ENCODE measurements around the gene NSF.
"Not testable (repeated sequence)": the region's sequence is repeated elsewhere in the genome, so short reads cannot be mapped to it uniquely, and the experiment has no call there.

The NSF gene

DNA sequence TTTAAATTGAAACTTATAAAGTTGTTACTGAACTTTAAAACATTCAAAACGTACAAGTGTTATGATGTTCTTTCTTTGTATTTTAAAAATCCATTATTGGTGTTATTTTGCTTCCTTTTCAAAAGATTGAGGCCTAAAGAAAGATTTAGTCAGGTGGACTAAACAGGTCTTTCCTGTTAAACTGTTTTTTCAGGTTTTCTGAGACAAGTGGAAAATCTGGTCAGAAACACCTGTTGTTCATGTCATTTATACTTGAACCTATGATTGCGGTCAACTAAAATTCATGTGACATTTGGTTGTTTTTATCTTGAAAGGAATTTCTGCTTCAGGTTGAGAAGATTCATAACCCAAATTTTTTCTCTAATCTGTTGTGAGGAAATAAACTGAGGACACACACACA, 108.5 kb downstream of the NSF start:
- H3K27ac ChIP-seq (ENCODE audit: low read length); H3K9me3 ChIP-seq (ENCODE audit: control insufficient read depth, insufficient read depth, low read length); H3K27me3 ChIP-seq (ENCODE audit: control insufficient read depth, insufficient read depth, low read length); H3K4me3 ChIP-seq (ENCODE audit: low read length); DNase-seq (ENCODE audit: low read depth, low spot score); H3K4me1 ChIP-seq (ENCODE audit: control insufficient read depth, insufficient read depth, low read length); H3K36me3 ChIP-seq (ENCODE audit: control insufficient read depth, insufficient read depth, low read length): not testable (repeated sequence)
- no CpG with 5 or more reads among the region's 2 CpGs for WGBS (ENCODE audit: insufficient coverage, insufficient read length)

DNA sequence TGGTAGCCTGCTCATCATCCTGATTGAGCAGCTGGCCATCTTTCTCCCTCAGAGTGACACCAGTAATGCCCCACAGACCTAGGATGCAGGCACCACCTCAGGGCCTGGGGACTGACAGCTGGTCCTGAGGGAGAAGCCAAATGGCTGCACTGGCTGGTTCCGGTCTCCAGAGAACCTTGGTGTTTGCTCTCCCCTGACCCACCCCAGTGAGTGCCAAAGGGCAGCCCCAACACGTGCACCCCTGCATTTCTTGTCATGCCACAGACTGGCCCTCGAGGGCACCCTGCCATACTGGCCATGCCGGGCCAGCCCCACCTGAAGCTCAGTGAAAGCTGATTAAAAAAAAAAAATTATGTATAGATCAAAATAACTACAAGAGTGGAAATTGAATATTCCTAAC, 127.5 kb downstream of the NSF start:
- H3K4me1 ChIP-seq (ENCODE audit: control insufficient read depth, insufficient read depth, low read length), result no peaks in the 10 kb centered on the region
- H3K9me3 ChIP-seq (ENCODE audit: control insufficient read depth, insufficient read depth, low read length), result no peaks in the 10 kb centered on the region
- no peaks in the 10 kb centered on the region for H3K27me3 ChIP-seq (ENCODE audit: control insufficient read depth, insufficient read depth, low read length)
- DNase-seq (ENCODE audit: low read depth, low spot score), result no peak
- no peak overlapping the region for H3K4me3 ChIP-seq (ENCODE audit: low read length)
- no CpG with 5 or more reads among the region's 4 CpGs for WGBS (ENCODE audit: insufficient coverage, insufficient read length)
- H3K27ac ChIP-seq (ENCODE audit: low read length), result no peak overlapping the region
- H3K36me3 ChIP-seq (ENCODE audit: control insufficient read depth, insufficient read depth, low read length), result no peaks in the 10 kb centered on the region

- H3K27ac ChIP-seq (ENCODE audit: low read length), result no peak overlapping the region
These were observed 129.4 kb downstream of the NSF start for GRCh38 chr17:46719891-46720290.

DNA sequence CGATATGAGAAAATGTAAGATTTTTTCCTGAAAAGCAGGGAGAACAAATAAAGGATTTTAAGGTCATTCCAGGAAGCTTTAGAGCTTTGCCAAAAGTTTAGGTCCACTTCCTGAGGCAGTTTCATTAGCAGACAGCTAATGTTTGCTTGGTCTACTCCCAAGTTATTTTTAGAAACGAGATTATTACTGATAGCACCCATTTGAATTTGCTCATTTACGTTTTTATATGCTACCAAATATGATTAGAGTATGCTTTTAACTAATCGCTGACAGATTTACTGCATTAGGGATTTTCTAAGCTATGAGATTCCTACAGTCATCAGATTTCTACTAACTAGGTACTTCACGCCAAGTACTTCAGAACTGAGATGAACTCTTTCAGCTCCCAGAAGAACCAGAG, 129.9 kb downstream of the NSF start:
- H3K27me3 ChIP-seq (ENCODE audit: control insufficient read depth, insufficient read depth, low read length), result no peaks in the 10 kb centered on the region
- H3K4me3 ChIP-seq (ENCODE audit: low read length), result no peak overlapping the region
- H3K9me3 ChIP-seq (ENCODE audit: control insufficient read depth, insufficient read depth, low read length), result no peaks in the 10 kb centered on the region
- WGBS (ENCODE audit: insufficient coverage, insufficient read length), result no CpG with 5 or more reads among the region's 5 CpGs
- no peaks in the 10 kb centered on the region for H3K36me3 ChIP-seq (ENCODE audit: control insufficient read depth, insufficient read depth, low read length)
- H3K27ac ChIP-seq (ENCODE audit: low read length), result no peak overlapping the region
- no peaks in the 10 kb centered on the region for H3K4me1 ChIP-seq (ENCODE audit: control insufficient read depth, insufficient read depth, low read length)
- DNase-seq (ENCODE audit: low read depth, low spot score), result no peak

More at GRCh38 chr17:46719891-46720290, 129.4 kb downstream of the NSF start:
- no peaks in the 10 kb centered on the region for H3K27me3 ChIP-seq (ENCODE audit: control insufficient read depth, insufficient read depth, low read length)
- WGBS (ENCODE audit: insufficient coverage, insufficient read length), result no CpG with 5 or more reads among the region's 3 CpGs
- H3K36me3 ChIP-seq (ENCODE audit: control insufficient read depth, insufficient read depth, low read length), result no peaks in the 10 kb centered on the region
- no peaks in the 10 kb centered on the region for H3K4me1 ChIP-seq (ENCODE audit: control insufficient read depth, insufficient read depth, low read length)
- no peaks in the 10 kb centered on the region for H3K9me3 ChIP-seq (ENCODE audit: control insufficient read depth, insufficient read depth, low read length)
- DNase-seq (ENCODE audit: low read depth, low spot score), result no peak
- H3K4me3 ChIP-seq (ENCODE audit: low read length), result no peak overlapping the region

- WGBS (ENCODE audit: insufficient coverage, insufficient read length), result no CpG with 5 or more reads among the region's 7 CpGs
- Histone ChIP-seq H3K4me1 (ENCODE audit: control insufficient read depth, insufficient read depth, low read length) (no peaks in the 10 kb centered on the region), H3K4me3 (ENCODE audit: low read length) (no peak overlapping the region), H3K27me3 (ENCODE audit: control insufficient read depth, insufficient read depth, low read length) (no peaks in the 10 kb centered on the region), H3K9me3 (ENCODE audit: control insufficient read depth, insufficient read depth, low read length) (no peaks in the 10 kb centered on the region), H3K27ac (ENCODE audit: low read length) (no peak overlapping the region), H3K36me3 (ENCODE audit: control insufficient read depth, insufficient read depth, low read length) (no peaks in the 10 kb centered on the region)
- DNase-seq (ENCODE audit: low read depth, low spot score), result no peak
These were observed 132.3 kb downstream of the NSF start for GRCh38 chr17:46722662-46723285.

DNA sequence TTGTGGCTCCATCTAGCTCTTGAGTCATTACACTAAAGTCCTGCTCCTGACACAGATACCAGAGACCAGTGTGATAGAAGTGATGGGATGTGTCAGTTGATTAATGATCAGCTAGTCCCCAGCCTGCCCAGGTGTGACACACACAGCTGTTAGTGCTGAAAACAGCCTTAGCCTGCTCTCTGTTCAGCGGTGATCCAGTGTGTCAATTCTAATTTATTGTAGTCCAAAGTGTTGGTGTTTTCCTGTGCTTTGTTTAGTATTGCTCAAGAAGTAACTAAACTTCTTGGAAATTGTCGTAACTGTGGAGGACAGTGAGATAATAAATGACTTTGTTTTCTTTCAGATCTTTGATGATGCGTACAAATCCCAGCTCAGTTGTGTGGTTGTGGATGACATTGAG, 135.7 kb downstream of the NSF start:
- Histone ChIP-seq H3K36me3 (ENCODE audit: control insufficient read depth, insufficient read depth, low read length) (no peaks in the 10 kb centered on the region), H3K4me3 (ENCODE audit: low read length) (no peak overlapping the region), H3K27me3 (ENCODE audit: control insufficient read depth, insufficient read depth, low read length) (no peaks in the 10 kb centered on the region), H3K27ac (ENCODE audit: low read length) (no peak overlapping the region), H3K4me1 (ENCODE audit: control insufficient read depth, insufficient read depth, low read length) (no peaks in the 10 kb centered on the region), H3K9me3 (ENCODE audit: control insufficient read depth, insufficient read depth, low read length) (no peaks in the 10 kb centered on the region)
- no CpG with 5 or more reads among the region's 3 CpGs for WGBS (ENCODE audit: insufficient coverage, insufficient read length)
- no peak for DNase-seq (ENCODE audit: low read depth, low spot score)

DNA sequence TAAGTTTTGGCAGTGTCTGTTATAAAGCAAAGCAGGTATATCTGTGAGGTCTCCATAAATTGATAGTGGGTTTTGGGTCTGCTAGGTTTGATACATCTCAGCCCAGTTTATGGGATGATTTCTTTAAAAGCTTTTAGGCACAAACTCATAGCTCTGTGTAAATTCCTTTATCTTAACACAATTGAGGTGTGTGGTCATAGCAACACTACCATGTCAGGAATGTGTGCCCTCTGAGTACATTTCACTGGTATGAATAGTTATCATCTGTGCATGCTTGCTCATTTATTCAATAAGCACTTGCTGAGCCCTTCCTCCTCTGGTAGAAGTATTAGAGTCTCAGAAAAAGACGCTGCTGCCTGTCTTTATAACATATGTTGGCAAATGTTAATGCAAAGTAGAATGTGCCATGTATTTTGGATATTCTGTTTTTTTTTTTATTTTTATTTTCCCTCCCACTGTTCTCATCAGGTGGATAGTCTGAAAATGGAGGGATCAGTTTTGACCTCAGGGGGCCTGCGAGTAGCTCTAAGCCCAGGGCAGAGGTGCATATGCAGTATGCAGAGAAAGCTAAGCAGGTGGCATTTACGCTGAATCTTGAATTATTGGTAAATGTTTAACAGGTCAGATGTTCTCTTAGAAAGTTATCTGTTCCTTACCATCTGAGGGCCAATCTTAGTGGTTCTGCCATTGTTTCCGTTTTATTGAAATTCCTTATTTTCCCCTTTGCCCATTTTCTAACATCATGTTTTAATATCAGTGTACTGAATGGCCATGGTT, 137.3 kb downstream of the NSF start:
- H3K27me3 ChIP-seq (ENCODE audit: control insufficient read depth, insufficient read depth, low read length), result no peaks in the 10 kb centered on the region
- no peaks in the 10 kb centered on the region for H3K4me1 ChIP-seq (ENCODE audit: control insufficient read depth, insufficient read depth, low read length)
- no peak overlapping the region for H3K27ac ChIP-seq (ENCODE audit: low read length)
- no peak overlapping the region for H3K4me3 ChIP-seq (ENCODE audit: low read length)
- DNase-seq (ENCODE audit: low read depth, low spot score), result no peak
- no peaks in the 10 kb centered on the region for H3K36me3 ChIP-seq (ENCODE audit: control insufficient read depth, insufficient read depth, low read length)
- WGBS (ENCODE audit: insufficient coverage, insufficient read length), result no CpG with 5 or more reads among the region's 4 CpGs
- no peaks in the 10 kb centered on the region for H3K9me3 ChIP-seq (ENCODE audit: control insufficient read depth, insufficient read depth, low read length)

DNA sequence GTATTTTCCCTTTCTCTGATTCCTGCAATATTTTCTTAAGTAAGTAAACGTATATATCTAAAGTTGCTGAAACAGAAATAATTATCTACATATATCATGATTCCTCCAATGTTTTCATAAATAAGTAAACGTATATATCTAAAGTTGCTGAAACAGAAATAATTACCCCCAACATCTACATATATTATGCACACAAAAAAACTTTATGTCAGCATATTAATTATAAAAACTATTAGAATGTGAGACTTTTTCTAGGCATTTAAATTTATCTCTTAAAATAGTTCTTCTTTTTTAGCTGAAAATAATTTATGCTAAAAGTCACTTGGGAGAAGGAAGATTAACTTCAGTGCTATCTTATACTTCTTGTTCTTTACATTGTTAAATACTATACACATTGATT, 139.6 kb downstream of the NSF start:
- Histone ChIP-seq H3K27me3 (ENCODE audit: control insufficient read depth, insufficient read depth, low read length) (no peaks in the 10 kb centered on the region), H3K4me3 (ENCODE audit: low read length) (no peak overlapping the region), H3K9me3 (ENCODE audit: control insufficient read depth, insufficient read depth, low read length) (no peaks in the 10 kb centered on the region), H3K4me1 (ENCODE audit: control insufficient read depth, insufficient read depth, low read length) (no peaks in the 10 kb centered on the region), H3K36me3 (ENCODE audit: control insufficient read depth, insufficient read depth, low read length) (no peaks in the 10 kb centered on the region), H3K27ac (ENCODE audit: low read length) (no peak overlapping the region)
- WGBS (ENCODE audit: insufficient coverage, insufficient read length), result no CpG with 5 or more reads among the region's 2 CpGs
- no peak for DNase-seq (ENCODE audit: low read depth, low spot score)

DNA sequence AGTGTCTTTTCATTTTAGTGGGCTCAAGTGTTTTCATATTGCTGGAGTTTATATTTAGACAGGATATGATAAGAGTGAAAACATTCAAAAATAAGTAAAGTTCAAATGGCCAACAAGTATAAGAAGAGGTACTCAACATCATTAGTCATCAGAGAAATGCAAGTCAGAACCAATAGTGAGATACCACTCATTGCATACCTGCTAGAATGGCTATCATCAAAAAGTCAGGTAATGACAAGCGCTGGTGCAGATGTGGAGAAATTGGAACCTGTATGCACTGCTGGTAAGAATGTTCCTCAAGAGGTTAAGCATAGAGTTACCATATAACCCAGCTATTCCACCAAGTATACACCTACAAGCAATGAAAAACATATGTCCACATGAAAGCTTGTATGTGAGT, 140.2 kb downstream of the NSF start:
- Histone ChIP-seq H3K27me3 (ENCODE audit: control insufficient read depth, insufficient read depth, low read length) (no peaks in the 10 kb centered on the region), H3K36me3 (ENCODE audit: control insufficient read depth, insufficient read depth, low read length) (no peaks in the 10 kb centered on the region), H3K9me3 (ENCODE audit: control insufficient read depth, insufficient read depth, low read length) (no peaks in the 10 kb centered on the region), H3K4me1 (ENCODE audit: control insufficient read depth, insufficient read depth, low read length) (no peaks in the 10 kb centered on the region), H3K27ac (ENCODE audit: low read length) (no peak overlapping the region), H3K4me3 (ENCODE audit: low read length) (no peak overlapping the region)
- no peak for DNase-seq (ENCODE audit: low read depth, low spot score)
- WGBS (ENCODE audit: insufficient coverage, insufficient read length), result no CpG with 5 or more reads among the region's 1 CpG

GRCh38 chr17:46732160-46732559, 141.7 kb downstream of the NSF start:
- Histone ChIP-seq H3K36me3 (ENCODE audit: control insufficient read depth, insufficient read depth, low read length) (no peaks in the 10 kb centered on the region), H3K4me1 (ENCODE audit: control insufficient read depth, insufficient read depth, low read length) (no peaks in the 10 kb centered on the region), H3K27me3 (ENCODE audit: control insufficient read depth, insufficient read depth, low read length) (no peaks in the 10 kb centered on the region), H3K4me3 (ENCODE audit: low read length) (no peak overlapping the region), H3K9me3 (ENCODE audit: control insufficient read depth, insufficient read depth, low read length) (no peaks in the 10 kb centered on the region), H3K27ac (ENCODE audit: low read length) (no peak overlapping the region)
- WGBS (ENCODE audit: insufficient coverage, insufficient read length), result no CpG with 5 or more reads among the region's 1 CpG
- no peak for DNase-seq (ENCODE audit: low read depth, low spot score)

All from iPS DF 6.9 (cell line).